Measurements from ENCODE around the gene ZNF219. TPM values are rescaled to one million over a fixed set of nuclear protein-coding genes. Genes with fewer than 3 reads are reported as not detected.

ZNF219 gene
- total and polyA plus RNA-seq, 2 of the 13 experiments (the other 11 are each of a cell fraction or from before 2014, with no cell fraction given): 34.5 to 36.6 TPM

- TF ChIP-seq ZNF432 (CRISPR knock-in tag; IDR thresholded peaks at IDR 0.05; ENCODE audit: borderline replicate concordance) (no peak), CENPT (CRISPR knock-in tag; IDR thresholded peaks at IDR 0.05; ENCODE audit: low read depth) (peak; percentile 84; the same call in 1 of the 2 replicates), KMT2A (CRISPR knock-in tag; IDR thresholded peaks at IDR 0.05) (peak; percentile 93), BORCS8-MEF2B (CRISPR knock-in tag; IDR thresholded peaks at IDR 0.05) (peak; percentile 94), CENPX (CRISPR knock-in tag; IDR thresholded peaks at IDR 0.05) (no peak), NFE2L2 (IDR thresholded peaks at IDR 0.05; ENCODE audit: low read length) (no peak), ZMYM3 (CRISPR knock-in tag; IDR thresholded peaks at IDR 0.05) (peak; percentile 59; the same call in 1 of the 2 replicates), ZBTB20 (CRISPR knock-in tag; IDR thresholded peaks at IDR 0.05; ENCODE audit: borderline replicate concordance, low read depth) (peak; percentile 72), CEBPG (CRISPR knock-in tag; IDR thresholded peaks at IDR 0.05) (peak; percentile 52), ZNF335 (CRISPR knock-in tag; IDR thresholded peaks at IDR 0.05) (peak; percentile 78; the same call in 1 of the 2 replicates), CEBPB (IDR thresholded peaks at IDR 0.05; ENCODE audit: borderline replicate concordance, low read depth, low read length) (no peak), ZNF792 (CRISPR knock-in tag; IDR thresholded peaks at IDR 0.05) (peak; percentile 98), ZNF280D (CRISPR knock-in tag; IDR thresholded peaks at IDR 0.05) (peak; percentile 80), ZBTB33 (CRISPR knock-in tag; IDR thresholded peaks at IDR 0.05) (peak; percentile 100), AGO2 (optimal IDR thresholded peaks at IDR 0.05; ENCODE audit: low read depth, low read length) (peak; percentile 97), HNF4A (CRISPR knock-in tag; IDR thresholded peaks at IDR 0.05) (no peak; the same call in 1 of the 2 replicates), GFI1 (CRISPR knock-in tag; IDR thresholded peaks at IDR 0.05; ENCODE audit: borderline replicate concordance) (peak; percentile 60; the same call in 1 of the 2 replicates), TRIM22 (IDR thresholded peaks at IDR 0.05) (no peak), ATF7 (IDR thresholded peaks at IDR 0.05) (no peak), ATF7 (CRISPR knock-in tag; IDR thresholded peaks at IDR 0.05) (no peak), CREB3 (CRISPR knock-in tag; IDR thresholded peaks at IDR 0.05) (no peak), ZBTB8A (CRISPR knock-in tag; IDR thresholded peaks at IDR 0.05; ENCODE audit: borderline replicate concordance, low read depth) (no peak), ZNF597 (CRISPR knock-in tag; IDR thresholded peaks at IDR 0.05) (no peak)
These were observed 6.0 kb downstream of the ZNF219 start (continued) for GRCh38 chr14:21092273-21093011.

Measured in HepG2 (cell line).